ENCODE data around the gene ARHGAP15.

The ARHGAP15 gene

DNA sequence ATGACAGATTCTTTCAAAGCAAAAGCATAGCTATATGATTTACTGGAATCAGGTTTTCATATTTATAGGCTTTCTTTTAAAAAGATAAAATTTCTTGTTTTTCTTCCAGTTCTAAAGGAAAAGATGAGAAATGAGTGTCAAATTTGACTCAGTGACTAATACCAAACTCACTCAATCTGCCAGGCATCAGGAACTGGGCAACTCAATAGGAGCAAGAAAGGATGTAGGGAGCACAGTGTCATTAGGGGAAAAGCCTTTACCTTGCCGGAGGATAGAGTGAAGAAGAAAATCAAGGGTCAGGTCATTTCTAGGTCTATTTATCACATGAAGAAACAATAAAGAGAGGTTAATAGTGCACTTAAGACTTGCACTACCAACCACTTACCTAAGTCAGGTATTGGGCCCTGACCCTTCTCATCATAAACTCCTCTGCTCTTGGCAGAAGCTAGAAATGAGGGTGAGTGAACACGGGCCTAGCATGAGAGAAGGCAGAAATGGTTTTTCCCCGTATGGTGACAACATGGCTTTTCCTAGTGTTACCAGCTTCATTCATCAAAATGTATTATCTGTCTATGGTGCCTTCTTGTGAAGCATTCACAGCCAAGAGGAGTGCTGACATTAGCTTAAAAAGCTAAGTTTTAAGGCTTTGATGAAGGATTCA is 151.0 kb downstream of the ARHGAP15 start:
- no peak for DNase-seq

DNA sequence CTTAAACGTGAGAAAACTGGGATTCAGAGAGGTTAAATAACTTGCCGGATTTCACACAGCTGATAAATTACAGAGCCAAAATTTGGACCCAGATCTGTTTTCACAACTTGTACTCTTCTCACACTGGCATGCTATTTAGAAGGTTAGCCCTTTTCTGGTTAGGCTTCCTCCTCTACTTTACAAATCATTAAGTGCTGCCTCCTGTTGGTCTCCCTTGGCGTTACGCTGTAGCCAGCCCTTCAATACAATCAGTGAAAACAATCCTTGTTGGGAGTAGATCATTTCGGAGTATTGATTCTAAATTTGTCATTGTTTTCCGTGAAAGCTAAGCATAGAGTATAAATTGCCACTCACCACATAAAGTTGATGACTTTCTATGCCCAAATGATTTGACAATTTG is 153.5 kb downstream of the ARHGAP15 start:
- no peak for DNase-seq

DNA sequence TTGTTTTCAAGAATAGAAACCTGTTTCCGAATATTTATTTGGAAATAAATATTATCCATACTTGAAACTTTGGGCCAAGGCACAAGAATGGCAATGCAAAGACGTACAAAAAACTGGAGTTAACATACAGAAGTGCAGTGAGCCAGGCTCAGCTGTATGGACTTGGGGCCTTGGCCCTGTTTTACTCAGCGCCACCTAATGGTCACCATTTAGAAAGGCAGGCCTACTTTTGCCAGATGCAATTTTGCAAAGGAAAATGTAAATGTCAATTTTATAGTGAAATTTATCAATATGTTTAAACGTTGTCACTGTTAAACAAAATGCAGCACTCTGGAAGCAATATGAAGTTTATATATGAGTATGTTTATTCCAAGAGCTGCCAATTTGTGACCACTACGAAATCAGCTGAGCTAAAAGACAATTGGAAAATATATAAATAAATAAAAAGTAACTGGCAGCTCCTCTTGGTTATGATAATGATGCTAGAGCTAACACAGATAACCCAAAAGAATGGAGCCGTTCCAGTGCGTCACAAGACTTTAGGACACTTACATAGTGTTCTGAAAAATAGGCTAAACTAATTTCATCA is 155.0 kb downstream of the ARHGAP15 start:
- DNase-seq: no peak

DNA sequence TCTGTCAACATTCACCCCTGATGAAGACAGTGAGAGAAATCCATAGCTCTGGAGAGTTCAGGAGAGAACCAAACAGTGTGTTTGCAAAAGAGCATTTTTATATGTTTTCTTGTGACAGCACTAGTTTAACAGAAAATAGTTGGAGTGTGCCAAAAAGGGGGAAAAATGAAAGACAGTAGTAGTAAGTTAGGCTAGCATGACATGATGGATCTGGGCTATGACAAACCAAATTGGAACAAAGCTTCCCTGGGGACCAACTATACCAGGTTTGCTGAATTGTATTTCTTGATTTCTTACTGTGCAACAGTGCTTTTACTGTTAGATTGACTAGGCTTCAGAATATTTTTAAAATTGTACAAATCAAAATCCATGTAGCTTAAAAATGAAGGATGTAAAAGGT is 159.8 kb downstream of the ARHGAP15 start:
- DNase-seq: no peak

DNA sequence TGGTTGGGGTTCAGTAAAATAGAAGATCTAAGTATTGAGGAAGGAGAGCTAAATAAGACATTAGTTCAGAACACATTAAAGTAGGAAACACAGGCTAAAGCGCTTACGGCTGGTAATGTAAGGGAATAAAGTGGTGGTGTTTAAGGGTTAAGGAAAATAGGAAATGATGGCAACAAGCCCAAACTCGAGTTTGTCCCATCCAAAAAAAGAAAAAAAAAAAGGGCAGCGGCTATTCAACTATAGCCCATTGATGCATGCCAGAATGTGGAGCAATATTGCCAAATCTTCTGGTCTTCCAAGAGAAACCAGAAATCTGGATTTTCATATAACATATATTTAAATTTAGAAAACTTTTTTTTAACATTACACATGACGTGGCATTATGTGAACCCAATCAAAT is 161.0 kb downstream of the ARHGAP15 start:
- DNase-seq: no peak

DNA sequence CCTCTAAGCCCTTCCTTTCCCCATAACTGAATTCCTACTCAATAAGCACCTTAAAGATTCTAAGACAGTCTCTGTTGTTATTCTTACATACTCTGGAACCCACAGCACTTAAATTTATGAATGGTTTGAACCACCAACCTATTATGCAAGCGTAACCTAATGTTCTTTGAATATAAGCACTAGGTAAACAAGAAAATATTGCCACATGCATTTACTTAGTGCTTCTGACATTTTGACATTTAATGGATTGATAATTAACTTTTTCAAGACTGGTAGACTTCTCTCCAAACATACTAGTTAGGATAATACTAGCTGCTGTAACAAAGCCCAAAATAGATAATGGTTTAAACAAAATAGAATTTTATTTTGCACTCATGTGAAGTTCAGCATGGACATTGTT is 164.8 kb downstream of the ARHGAP15 start:
- no peak for DNase-seq

DNA sequence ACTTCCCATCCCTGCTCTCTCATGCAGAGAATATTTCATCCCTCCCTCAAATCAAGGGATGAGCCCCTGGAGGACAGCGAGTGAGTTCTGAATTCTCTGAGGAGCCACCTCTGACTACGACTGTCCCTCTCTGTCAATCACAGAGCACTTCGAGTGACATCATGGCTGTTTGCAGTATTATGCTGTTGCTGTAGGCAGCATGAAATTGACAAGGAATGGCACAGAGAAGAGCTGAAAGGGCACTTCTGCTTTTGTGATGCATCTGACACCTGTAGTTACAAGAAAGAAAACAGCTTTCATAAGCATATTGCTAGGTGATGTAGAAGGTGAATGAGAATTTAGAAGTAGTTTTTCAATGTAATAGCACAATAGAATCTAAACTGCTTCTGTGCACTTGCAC is 166.9 kb downstream of the ARHGAP15 start:
- no peak for DNase-seq

DNA sequence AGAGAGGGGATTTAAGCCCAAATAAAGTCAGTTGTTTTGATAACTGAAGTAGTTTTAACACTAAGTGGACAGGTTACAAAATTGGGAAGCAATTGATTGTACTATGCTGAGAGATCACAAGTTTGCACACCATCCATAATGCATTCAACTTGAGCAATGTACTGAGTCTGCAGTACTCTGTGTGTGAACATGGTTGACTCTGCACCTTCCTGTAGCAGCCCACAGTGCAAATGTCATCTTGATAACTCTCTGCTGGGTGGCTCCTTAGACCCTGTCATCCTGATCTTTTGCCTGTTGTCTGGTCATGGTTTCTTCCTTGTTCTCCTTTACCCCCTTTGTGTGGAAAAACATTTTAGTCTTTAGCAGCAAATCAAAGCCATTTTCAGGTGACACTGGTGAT is 168.0 kb downstream of the ARHGAP15 start:
- DNase-seq: no peak

DNA sequence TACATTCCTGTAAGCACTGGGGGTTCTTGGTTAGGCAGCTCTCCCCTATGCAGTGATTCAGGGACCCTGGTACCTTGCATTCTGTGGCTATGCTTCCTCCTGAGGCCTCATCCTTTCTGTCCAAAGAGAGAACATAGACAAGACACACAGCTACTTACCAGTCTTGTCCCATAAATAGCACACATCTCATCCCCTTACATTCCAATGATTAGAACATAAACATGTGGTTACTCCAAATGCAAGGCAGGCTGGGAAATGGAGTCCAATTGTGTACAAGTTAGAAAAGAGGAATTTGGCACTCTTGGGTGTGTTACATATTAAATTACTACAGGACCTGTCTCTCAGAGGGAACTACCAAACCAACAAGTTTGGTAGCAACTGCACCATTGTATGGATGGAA is 171.3 kb downstream of the ARHGAP15 start:
- DNase-seq: no peak

DNA sequence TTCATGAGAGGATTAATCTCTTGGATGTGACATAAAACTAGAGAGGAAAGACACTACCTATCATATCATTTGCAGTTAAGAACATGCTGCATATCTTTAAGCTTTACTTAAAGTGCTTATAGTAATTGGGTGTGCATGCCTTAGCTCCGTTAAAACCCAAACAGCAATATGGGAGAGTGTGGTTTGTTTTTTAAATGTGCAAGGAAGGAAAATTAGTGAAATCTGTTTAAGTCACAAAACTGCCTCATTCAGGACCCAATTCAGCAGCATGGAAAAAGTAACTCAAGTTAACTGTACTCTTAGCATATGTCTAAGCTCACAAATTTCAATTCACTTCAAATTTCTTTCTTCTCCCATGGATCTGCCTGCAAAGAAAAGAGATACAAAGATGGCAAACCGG is 182.2 kb downstream of the ARHGAP15 start:
- no peak for DNase-seq

DNA sequence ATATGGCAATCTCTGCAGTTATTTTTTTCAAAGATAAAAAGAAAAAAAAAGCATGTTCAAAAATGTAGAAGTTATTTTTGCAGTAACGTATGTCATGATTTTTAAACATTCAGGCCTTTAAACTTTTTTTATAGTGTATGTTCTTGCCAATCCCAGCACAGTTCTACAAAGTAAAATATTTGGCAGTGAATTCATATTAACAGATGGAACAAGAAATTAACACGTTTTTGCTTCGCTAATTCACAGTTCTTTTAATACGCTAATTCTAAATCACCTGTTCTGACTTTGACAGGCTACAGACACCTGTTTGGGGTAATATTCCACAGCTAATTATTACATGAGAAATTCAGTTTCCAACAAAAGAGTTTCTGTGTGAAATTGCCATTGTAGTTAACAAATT is 183.2 kb downstream of the ARHGAP15 start:
- no peak for DNase-seq

DNA sequence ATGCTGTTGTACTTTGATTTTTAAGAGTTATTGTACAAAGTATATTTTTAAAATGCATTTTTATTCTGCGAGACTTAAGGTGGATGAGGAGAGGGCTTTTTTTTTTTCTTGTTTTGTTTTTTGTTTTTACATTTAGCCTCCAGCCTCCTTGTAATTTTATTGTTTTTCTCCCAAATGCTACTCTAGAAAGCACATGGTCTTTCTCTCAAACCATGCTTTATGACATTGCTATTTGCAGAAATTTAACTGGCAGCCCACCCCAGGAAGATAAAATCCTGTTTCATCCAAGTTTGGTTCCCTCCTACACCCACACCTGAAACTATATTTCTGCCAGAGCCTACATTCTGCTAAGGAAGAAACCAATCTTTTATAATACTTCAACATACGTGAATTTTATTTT is 184.6 kb downstream of the ARHGAP15 start:
- no peak for DNase-seq

DNA sequence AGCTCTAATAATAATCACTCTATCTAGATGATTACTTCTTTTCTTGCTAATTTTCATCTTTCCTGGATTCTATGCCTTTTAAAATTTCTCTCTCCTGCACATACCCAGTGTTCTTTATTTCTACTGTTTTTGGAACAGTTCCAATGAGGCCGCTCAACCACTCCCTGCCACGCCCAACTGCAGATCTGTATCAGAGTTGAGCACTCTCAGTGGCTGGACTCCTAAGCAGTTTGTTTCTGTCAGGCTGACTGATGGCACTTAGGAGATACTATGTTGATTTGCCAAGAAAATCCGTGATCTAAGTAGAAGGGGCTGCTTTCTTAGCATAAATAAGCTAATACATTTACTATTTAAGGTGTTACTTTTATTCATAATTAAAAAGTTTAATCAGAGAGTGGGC is 192.8 kb downstream of the ARHGAP15 start:
- no peak for DNase-seq

DNA sequence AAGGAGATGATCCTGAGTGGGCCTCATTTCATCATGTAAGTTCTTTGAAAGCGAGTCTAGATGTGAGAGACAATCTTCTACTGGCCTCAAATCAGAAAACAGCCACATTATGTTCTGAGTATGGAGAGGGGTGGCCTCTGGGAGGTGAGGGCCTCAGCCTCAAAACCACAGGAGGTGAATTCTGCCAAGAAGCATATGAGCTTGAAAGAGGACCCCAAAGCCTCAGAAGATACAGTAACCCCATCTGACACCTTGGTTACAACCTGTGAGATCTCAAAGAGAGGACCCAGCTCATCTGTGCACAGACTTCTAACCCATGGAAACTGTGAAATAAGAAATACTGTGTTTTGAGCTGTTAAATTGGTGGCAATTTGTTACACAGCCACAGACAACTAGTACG is 200.1 kb downstream of the ARHGAP15 start:
- DNase-seq: no peak

DNA sequence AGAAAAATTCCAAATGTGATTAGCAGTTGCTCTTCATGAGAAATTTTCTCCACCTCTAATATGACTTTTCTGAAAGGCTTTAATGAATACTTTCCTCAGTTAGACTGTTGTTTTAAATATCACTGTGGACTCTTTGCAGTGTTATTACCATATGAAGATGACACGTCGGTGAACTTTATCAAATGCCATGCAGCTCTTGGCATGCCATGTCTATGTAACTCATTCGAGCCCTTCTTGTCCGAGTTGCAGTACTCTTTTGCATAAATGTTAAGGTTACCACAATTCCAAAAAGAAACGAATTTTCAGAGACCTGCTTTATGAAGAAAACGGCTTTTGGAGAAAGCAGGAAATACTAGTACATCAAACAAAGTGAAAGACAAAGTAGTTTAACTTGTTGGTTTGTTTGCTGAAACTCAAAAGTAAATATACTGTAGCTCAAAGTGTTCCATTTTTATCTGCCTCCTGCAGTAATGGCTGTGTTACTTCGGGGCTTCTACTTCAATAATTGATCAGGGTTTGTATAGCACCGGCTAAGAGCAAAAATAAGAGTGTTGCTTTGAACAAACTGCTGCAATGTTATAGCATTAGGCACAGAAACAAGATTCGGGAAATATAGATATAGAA is 204.1 kb downstream of the ARHGAP15 start:
- no peak for DNase-seq

DNA sequence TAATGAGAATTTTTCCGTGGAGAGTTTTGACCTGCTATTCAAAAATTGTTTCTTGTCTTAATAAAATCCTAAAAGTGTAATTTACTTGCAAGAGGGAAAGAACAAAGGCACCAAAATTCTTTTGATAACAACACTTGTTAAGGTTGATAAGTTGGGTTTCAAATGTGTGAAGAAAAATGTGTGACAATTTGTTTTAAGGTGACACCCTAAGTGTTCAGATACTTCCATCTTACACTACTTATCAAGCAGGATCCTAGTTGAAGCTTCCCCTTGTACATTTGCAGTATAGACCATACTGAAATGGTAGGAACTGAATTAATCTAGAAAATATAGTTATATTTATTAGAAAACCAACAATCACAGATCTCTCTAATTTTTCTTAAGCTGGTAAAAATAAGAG is 204.6 kb downstream of the ARHGAP15 start:
- no peak for DNase-seq

DNA sequence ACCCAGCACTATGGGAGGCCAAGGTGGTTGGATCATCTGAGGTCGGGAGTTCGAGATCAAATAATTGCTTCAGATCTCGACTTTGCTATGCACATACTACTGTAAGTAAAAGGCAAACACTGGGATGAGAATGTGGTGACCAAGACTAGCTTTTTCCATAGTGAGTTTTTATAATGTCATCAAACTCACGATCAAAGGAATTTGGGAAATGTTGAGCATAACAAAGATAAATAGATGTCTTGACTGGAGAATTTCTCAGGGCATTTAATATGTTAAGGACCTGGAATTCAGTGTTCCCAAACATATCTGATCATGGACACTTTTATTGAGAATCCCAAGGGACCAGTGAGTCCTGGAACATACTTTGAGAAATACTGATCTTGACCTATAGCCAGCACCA is 205.6 kb downstream of the ARHGAP15 start:
- DNase-seq: no peak

DNA sequence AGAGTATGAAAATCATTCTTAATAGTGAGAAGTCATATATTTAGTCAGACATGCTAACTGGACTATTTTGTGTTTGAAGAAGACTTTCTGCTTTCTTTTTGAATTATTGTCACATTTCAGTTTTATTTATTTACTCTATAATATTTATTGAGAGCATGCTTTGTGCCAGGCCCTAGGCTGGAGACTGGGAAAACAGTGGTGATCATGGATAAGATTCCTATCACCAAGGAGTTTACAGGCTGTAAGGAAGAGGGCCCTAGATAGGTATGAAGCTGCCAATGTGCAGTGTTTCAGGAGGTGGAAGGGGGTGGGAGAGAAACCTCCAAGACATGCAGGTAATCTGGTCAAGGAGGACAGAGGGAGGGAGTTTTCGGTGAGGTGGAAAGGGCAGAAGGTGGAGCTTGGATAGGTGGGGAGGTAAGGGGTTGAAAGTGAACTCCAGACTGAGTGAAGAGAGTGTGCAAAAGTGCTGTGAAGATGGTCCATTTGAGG is 207.5 kb downstream of the ARHGAP15 start:
- DNase-seq: no peak

DNA sequence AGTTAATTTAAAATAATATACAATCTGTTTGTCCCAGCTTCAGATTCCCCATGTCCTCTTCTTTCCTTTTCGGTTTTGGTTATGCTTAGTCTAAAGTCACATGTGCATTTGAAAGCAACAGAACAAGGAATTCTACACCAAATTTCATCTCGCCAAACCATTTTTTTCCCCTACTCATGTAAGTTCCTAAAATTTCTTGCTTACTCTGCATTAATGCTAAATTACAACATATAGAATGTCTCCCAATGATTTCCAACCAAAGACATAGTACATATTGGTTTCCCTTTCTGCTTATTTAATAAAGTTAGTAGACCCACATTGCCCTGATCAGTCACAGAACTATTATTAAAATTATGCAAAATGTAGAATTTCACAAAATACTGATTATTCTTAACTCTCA is 212.3 kb downstream of the ARHGAP15 start:
- no peak for DNase-seq

DNA sequence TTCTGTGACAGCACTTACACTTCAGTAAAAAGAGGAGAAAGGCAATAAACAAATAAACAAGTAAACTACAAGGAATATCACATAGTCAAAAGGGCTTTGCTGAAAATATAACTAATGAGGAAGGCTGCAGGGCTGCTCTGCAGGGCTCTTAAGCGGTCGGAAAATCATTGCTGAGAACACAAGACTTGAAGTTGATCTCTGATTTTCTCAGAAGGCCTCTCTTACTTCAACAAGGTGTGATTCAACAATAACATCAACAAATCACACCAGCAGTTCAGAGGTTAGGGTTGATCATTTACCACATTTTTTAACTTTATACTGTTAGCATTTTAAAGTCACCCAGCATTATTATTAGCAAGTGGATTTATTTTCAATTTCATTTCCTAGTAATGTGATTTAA is 215.6 kb downstream of the ARHGAP15 start:
- DNase-seq: no peak

DNA sequence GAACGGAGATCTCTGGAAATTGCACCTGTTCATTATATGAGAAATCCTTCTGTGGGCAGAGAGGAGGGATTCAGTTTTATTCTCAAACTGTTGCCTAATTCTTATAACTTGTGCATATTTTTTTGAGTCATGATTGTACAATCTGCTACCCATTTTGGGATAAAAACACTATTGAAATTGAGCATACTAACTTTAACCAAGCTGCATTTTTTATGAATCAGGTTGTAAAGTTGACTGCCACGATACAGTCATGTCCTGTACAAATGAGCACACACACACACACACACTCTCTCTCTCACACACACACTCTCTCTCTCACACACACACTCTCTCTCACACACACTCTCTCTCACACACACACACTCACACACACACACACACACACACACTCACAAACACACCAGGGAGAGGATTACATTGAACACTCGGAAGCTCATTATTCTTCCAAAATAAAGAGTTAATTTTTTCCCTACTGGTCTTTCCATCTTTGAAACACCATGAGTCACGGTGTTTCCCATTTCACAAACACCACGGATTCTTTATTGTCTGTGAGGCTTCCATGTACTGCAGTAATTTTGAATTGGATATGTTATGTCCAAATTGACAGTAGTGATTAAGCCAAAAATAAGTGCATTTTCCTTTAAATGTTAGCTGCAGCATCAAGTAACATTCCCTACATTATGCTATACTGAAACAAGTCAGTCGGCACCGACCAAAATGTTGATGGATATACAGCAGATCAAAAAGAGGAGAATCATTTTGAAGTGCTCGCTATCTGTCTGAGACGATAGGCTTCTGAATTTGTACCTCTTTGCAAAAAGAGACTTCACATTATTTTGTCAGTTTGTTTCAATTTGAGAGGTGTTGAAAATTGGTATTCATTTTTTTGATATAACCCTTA is 216.9 kb downstream of the ARHGAP15 start:
- no peak for DNase-seq

DNA sequence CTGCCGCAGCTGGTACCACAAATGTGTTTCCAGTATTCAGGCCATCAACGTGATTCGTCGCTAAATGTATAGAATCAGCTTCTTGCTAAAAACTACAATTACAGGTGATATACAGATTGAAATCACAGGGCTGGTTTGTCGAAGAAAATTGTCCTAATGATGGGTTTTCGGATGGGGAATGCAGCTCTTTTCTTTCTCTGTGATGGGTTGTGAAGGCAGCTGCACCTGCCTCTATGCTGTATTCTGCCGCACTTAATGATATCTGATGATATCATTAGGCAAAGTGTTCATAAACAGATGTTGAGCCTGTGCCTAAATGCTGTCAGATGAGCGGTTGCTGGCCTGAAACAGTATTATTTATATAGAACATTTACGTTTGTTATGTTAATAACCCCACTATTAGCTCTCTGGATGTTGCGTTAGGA is 218.1 kb downstream of the ARHGAP15 start:
- peak; percentile 24 for DNase-seq

DNA sequence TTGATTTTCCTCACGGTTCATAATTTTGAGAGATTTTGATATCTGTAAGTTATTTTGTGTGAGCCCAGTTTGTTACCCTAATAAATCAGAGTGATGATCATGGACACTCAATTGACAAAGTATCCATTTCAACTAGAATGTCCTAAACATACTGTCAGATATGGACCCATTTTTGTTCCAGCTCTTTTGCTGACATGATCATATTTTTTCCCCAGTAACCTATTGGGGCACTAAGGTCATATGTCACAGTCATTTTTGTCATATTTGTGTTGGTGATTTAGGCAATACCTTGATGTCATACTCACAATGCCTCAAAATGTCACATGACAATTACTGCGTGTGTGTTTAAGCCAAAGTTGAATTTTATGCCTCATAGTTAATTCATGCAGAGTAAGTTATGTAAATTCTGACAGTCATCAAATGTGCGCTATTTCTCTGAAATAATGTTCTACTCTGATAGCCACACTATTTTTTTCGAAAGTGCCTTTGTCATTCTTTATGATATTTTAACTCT is 218.7 kb downstream of the ARHGAP15 start:
- DNase-seq: no peak
